Measurements from ENCODE around the gene PDCD1LG2. TPM values are rescaled to one million over a fixed set of nuclear protein-coding genes. Genes with fewer than 3 reads are reported as not detected.

The PDCD1LG2 gene
- polyA plus RNA-seq, 1 donor, result 0.60 TPM

DNA sequence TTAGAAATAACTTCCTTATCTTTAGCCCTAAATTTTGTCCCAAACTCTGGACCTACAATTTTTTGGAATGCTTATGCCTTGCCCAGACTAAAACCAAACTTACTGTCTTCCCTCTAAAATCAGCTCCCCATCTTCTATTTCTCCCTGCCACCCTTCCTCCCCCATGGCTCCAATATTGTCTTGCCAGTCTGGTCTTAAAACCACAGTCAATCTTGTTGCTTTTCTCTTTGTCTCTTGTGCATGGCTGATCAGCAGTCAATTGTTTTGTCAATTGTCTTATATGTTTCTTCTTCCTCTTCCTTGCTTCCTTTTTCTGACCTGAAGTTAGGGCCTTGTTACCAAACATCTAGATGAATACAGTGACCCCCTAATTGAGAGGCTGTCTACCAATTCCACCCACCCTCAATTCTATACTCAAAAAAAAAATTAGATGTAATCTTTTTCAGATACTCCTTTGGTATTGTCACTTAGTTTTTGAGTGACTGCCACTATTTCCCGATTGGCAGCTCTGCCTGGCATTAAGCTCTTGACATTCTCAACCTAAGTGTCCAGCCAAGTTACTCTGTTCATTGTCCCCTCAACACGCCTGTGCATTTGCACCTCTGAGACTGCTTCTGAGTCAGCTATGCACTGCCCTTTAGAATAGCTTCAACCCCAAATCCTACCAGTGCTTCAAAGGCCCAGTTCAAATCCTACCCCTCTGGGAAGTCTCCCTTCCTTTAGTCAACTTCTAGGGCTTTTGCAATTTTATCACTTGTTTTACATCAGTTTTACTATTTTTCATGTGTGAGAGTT lies 2.5 kb downstream of the PDCD1LG2 start:
- no peaks in the 10 kb centered on the region for H3K27me3 ChIP-seq (ENCODE audit: control insufficient read depth, insufficient read depth, low read length)
- no peak overlapping the region for H3K4me3 ChIP-seq (ENCODE audit: low read length)
- H3K9me3 ChIP-seq (ENCODE audit: control insufficient read depth, low read depth, low read length), result no peaks in the 10 kb centered on the region
- H3K36me3 ChIP-seq (ENCODE audit: control insufficient read depth, insufficient read depth, low read length), result no peaks in the 10 kb centered on the region
- WGBS (ENCODE audit: insufficient coverage, low lambda C conversion rate), result no CpG with 5 or more reads among the region's 2 CpGs
- no peak overlapping the region for H3K27ac ChIP-seq (ENCODE audit: low read length)
- no peaks in the 10 kb centered on the region for H3K4me1 ChIP-seq (ENCODE audit: control insufficient read depth, insufficient read depth, low read length)
- no peak for DNase-seq

GRCh38 chr9:5513966-5514616 lies 3.8 kb downstream of the PDCD1LG2 start:
- H3K27ac ChIP-seq (ENCODE audit: low read length), result no peak overlapping the region
- no peaks in the 10 kb centered on the region for H3K9me3 ChIP-seq (ENCODE audit: control insufficient read depth, low read depth, low read length)
- DNase-seq, result no peak
- WGBS (ENCODE audit: insufficient coverage, low lambda C conversion rate), result 93% methylated on average over 2 of the region's 2 CpGs
- no peaks in the 10 kb centered on the region for H3K4me1 ChIP-seq (ENCODE audit: control insufficient read depth, insufficient read depth, low read length)
- H3K27me3 ChIP-seq (ENCODE audit: control insufficient read depth, insufficient read depth, low read length), result no peaks in the 10 kb centered on the region
- H3K4me3 ChIP-seq (ENCODE audit: low read length), result no peak overlapping the region
- no peaks in the 10 kb centered on the region for H3K36me3 ChIP-seq (ENCODE audit: control insufficient read depth, insufficient read depth, low read length)

GRCh38 chr9:5514617-5515260 lies 4.4 kb downstream of the PDCD1LG2 start:
- Histone ChIP-seq H3K9me3 (ENCODE audit: control insufficient read depth, low read depth, low read length) (no peaks in the 10 kb centered on the region), H3K4me1 (ENCODE audit: control insufficient read depth, insufficient read depth, low read length) (no peaks in the 10 kb centered on the region), H3K27me3 (ENCODE audit: control insufficient read depth, insufficient read depth, low read length) (no peaks in the 10 kb centered on the region), H3K27ac (ENCODE audit: low read length) (no peak overlapping the region), H3K36me3 (ENCODE audit: control insufficient read depth, insufficient read depth, low read length) (no peaks in the 10 kb centered on the region), H3K4me3 (ENCODE audit: low read length) (no peak overlapping the region)
- no peak for DNase-seq
- WGBS (ENCODE audit: insufficient coverage, low lambda C conversion rate), result 87% methylated on average over 3 of the region's 6 CpGs

GRCh38 chr9:5515261-5515650 lies 4.9 kb downstream of the PDCD1LG2 start:
- 86% methylated on average over 1 of the region's 4 CpGs for WGBS (ENCODE audit: insufficient coverage, low lambda C conversion rate)
- Histone ChIP-seq H3K27me3 (ENCODE audit: control insufficient read depth, insufficient read depth, low read length) (no peaks in the 10 kb centered on the region), H3K27ac (ENCODE audit: low read length) (no peak overlapping the region), H3K36me3 (ENCODE audit: control insufficient read depth, insufficient read depth, low read length) (no peaks in the 10 kb centered on the region), H3K4me3 (ENCODE audit: low read length) (no peak overlapping the region), H3K4me1 (ENCODE audit: control insufficient read depth, insufficient read depth, low read length) (no peaks in the 10 kb centered on the region), H3K9me3 (ENCODE audit: control insufficient read depth, low read depth, low read length) (no peaks in the 10 kb centered on the region)
- no peak for DNase-seq

DNA sequence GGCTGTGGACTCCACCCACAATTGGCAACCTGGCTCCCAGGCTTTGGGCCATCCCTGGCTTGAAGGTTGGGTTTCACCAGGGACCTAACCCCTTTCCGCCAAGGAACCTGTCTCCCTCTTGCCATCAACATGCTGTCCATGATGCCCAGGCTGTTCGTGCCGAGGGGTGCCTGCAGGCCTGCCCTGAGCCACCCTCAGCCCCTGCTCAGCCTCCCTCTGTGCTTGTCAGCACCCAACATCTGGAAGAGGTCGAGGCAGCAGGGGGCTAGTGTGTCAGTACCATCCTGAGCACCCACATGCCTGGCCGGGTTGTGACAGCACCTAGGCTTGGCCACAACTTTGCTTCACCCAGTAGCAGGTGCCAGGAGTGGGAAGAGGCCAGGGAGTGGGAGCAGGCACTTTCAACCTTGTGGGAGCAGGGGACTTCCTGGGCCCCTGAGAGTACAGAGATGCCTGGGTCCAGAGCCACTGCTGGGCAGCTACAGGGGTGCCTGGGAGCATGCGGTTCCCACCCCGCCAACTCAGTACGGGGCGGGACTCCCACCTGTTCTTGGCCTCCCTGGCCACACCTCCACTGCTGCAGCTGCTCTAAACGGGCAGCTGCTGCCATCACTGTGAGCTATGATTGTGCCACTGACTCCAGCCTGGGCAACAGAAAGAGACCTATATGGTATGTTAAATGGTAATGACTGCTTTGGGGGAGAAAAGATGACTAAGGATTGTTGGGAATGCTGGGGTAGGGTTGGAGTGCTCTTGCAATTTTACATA lies 6.3 kb downstream of the PDCD1LG2 start:
- DNase-seq, result no peak
- Histone ChIP-seq H3K4me1 (ENCODE audit: control insufficient read depth, insufficient read depth, low read length) (no peaks in the 10 kb centered on the region), H3K27me3 (ENCODE audit: control insufficient read depth, insufficient read depth, low read length) (no peaks in the 10 kb centered on the region), H3K36me3 (ENCODE audit: control insufficient read depth, insufficient read depth, low read length) (no peaks in the 10 kb centered on the region), H3K27ac (ENCODE audit: low read length) (no peak overlapping the region), H3K9me3 (ENCODE audit: control insufficient read depth, low read depth, low read length) (no peaks in the 10 kb centered on the region), H3K4me3 (ENCODE audit: low read length) (no peak overlapping the region)
- no CpG with 5 or more reads among the region's 10 CpGs for WGBS (ENCODE audit: insufficient coverage, low lambda C conversion rate)

- Histone ChIP-seq H3K9me3 (ENCODE audit: control insufficient read depth, low read depth, low read length) (no peaks in the 10 kb centered on the region), H3K4me3 (ENCODE audit: low read length) (no peak overlapping the region), H3K4me1 (ENCODE audit: control insufficient read depth, insufficient read depth, low read length) (no peaks in the 10 kb centered on the region), H3K27me3 (ENCODE audit: control insufficient read depth, insufficient read depth, low read length) (no peaks in the 10 kb centered on the region), H3K36me3 (ENCODE audit: control insufficient read depth, insufficient read depth, low read length) (no peaks in the 10 kb centered on the region), H3K27ac (ENCODE audit: low read length) (no peak overlapping the region)
- WGBS (ENCODE audit: insufficient coverage, low lambda C conversion rate), result 80% methylated on average over 1 of the region's 2 CpGs
- DNase-seq, result no peak
These were observed 8.0 kb downstream of the PDCD1LG2 start for GRCh38 chr9:5518171-5518936.

- Histone ChIP-seq H3K27me3 (ENCODE audit: control insufficient read depth, insufficient read depth, low read length) (no peaks in the 10 kb centered on the region), H3K4me1 (ENCODE audit: control insufficient read depth, insufficient read depth, low read length) (no peaks in the 10 kb centered on the region), H3K9me3 (ENCODE audit: control insufficient read depth, low read depth, low read length) (no peaks in the 10 kb centered on the region), H3K4me3 (ENCODE audit: low read length) (no peak overlapping the region), H3K36me3 (ENCODE audit: control insufficient read depth, insufficient read depth, low read length) (no peaks in the 10 kb centered on the region), H3K27ac (ENCODE audit: low read length) (no peak overlapping the region)
- DNase-seq, result no peak
- WGBS (ENCODE audit: insufficient coverage, low lambda C conversion rate), result 0% methylated on average over 1 of the region's 2 CpGs
These were observed 8.6 kb downstream of the PDCD1LG2 start for GRCh38 chr9:5518937-5519319.

GRCh38 chr9:5524090-5524489 lies 13.8 kb downstream of the PDCD1LG2 start:
- Histone ChIP-seq H3K9me3 (ENCODE audit: control insufficient read depth, low read depth, low read length) (no peaks in the 10 kb centered on the region), H3K4me1 (ENCODE audit: control insufficient read depth, insufficient read depth, low read length) (no peaks in the 10 kb centered on the region), H3K27me3 (ENCODE audit: control insufficient read depth, insufficient read depth, low read length) (no peaks in the 10 kb centered on the region), H3K27ac (ENCODE audit: low read length) (no peak overlapping the region), H3K36me3 (ENCODE audit: control insufficient read depth, insufficient read depth, low read length) (no peaks in the 10 kb centered on the region), H3K4me3 (ENCODE audit: low read length) (no peak overlapping the region)
- DNase-seq, result no peak
- 89% methylated on average over 3 of the region's 4 CpGs for WGBS (ENCODE audit: insufficient coverage, low lambda C conversion rate)

DNA sequence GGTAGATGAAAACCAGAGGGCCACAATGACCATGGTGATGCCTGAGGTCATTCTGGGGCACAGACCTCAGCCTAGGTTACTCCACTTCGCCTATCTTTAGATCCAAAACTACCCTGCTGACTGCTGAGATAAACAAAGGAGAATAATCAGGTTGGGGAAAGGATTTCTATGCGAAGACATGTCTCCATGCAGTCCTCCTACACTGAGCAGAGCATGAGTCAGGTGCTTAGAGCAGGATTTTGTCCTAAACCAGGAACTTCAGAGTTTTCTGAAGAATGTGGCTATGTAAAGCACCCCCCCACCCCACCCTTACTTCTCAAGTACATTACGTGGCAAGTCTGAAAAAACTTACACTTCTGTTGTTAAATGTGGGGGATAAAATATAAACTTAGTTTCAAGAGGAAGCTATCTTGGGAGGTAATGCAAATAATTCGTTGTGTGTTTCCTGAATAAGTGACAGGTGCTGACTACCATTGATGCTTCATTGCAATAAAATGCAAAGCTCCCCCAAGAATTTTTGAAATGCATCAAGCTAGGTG lies 19.4 kb downstream of the PDCD1LG2 start:
- H3K4me3 ChIP-seq (ENCODE audit: low read length), result no peak overlapping the region
- DNase-seq, result no peak
- no peak overlapping the region for H3K27ac ChIP-seq (ENCODE audit: low read length)
- H3K36me3 ChIP-seq (ENCODE audit: control insufficient read depth, insufficient read depth, low read length), result no peaks in the 10 kb centered on the region
- H3K4me1 ChIP-seq (ENCODE audit: control insufficient read depth, insufficient read depth, low read length), result no peaks in the 10 kb centered on the region
- WGBS (ENCODE audit: insufficient coverage, low lambda C conversion rate), result 40% methylated on average over 1 of the region's 4 CpGs
- no peaks in the 10 kb centered on the region for H3K27me3 ChIP-seq (ENCODE audit: control insufficient read depth, insufficient read depth, low read length)
- no peaks in the 10 kb centered on the region for H3K9me3 ChIP-seq (ENCODE audit: control insufficient read depth, low read depth, low read length)

Data from large intestine (tissue), 3 donors.